HUES48 (cell line): ENCODE measurements around the gene CARM1.
"Not testable (repeated sequence)": the region's sequence is repeated elsewhere in the genome, so short reads cannot be mapped to it uniquely, and the experiment has no call there.

Experiments used
- H3K27ac ChIP-seq: one replicate; pipeline ENCODE4 v1.7.0; 2013; ENCODE audit warnings: low read depth, low read length, inconsistent platforms
- H3K27me3 ChIP-seq: 2 replicates; pipeline ENCODE4 v1.6.1; 2013; ENCODE audit warnings: mild to moderate bottlenecking, low read length; ENCODE audit not compliant: control insufficient read depth, insufficient read depth
- H3K36me3 ChIP-seq: 2 replicates; pipeline ENCODE4 v1.6.1; 2013; ENCODE audit warnings: low read length; ENCODE audit not compliant: control insufficient read depth, insufficient read depth
- H3K4me1 ChIP-seq: 2 replicates; pipeline ENCODE4 v1.6.1; 2013; ENCODE audit warnings: mild to moderate bottlenecking, low read length; ENCODE audit not compliant: control insufficient read depth, insufficient read depth
- H3K4me3 ChIP-seq: 2 replicates; pipeline ENCODE4 v1.5.1; 2013; ENCODE audit warnings: mild to moderate bottlenecking, low read depth, low read length
- H3K9ac ChIP-seq: 2 replicates; pipeline ENCODE4 v1.6.1; 2013; ENCODE audit warnings: mild to moderate bottlenecking, low read depth, low read length, moderate library complexity
- H3K9me3 ChIP-seq: 2 replicates; pipeline ENCODE4 v1.6.1; 2013; ENCODE audit warnings: low read length; ENCODE audit not compliant: control insufficient read depth, insufficient read depth

CARM1 gene

GRCh38 chr19:10850631-10851030, 20.7 kb upstream of the CARM1 start:
- H3K36me3 ChIP-seq: no peaks in the 10 kb centered on the region
- H3K4me1 ChIP-seq: no peaks in the 10 kb centered on the region
- no peaks in the 10 kb centered on the region for H3K9me3 ChIP-seq
- no peak overlapping the region for H3K27ac ChIP-seq
- H3K27me3 ChIP-seq: no peaks in the 10 kb centered on the region
- H3K9ac ChIP-seq: no peak overlapping the region
- no peak overlapping the region for H3K4me3 ChIP-seq

- no peak overlapping the region for H3K4me3 ChIP-seq
- no peaks in the 10 kb centered on the region for H3K27me3 ChIP-seq
- no peaks in the 10 kb centered on the region for H3K36me3 ChIP-seq
- H3K9me3 ChIP-seq: no peaks in the 10 kb centered on the region
- no peak overlapping the region for H3K9ac ChIP-seq
- H3K4me1 ChIP-seq: no peaks in the 10 kb centered on the region
- H3K27ac ChIP-seq: no peak overlapping the region
These were observed 19.1 kb upstream of the CARM1 start for GRCh38 chr19:10852098-10852800.

DNA sequence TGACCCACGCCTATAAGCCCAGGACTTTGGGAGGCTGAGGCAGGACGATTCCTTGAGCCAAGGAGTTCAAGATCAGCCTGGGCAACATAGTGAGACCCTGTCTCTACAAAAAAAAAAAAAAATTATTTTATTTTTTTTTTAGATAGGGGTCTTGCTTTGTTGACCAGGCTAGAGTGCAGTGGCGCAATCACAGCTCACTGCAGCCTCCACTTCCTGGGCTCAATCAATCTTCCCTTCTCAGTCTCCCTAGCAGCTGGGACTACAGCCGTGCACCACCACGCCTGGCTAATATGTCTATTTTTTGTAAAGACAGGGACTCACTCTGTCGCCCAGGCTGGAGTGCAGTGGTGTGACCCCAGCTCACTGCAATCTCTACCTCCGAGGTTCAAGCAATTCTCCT, 18.4 kb upstream of the CARM1 start:
- Histone ChIP-seq H3K27ac (no peak overlapping the region), H3K27me3 (no peaks in the 10 kb centered on the region), H3K9me3 (no peaks in the 10 kb centered on the region), H3K4me3 (no peak overlapping the region), H3K4me1 (no peaks in the 10 kb centered on the region), H3K36me3 (no peaks in the 10 kb centered on the region), H3K9ac (no peak overlapping the region)

GRCh38 chr19:10854350-10855089, 16.8 kb upstream of the CARM1 start:
- Histone ChIP-seq H3K27ac (no peak overlapping the region), H3K27me3 (no peaks in the 10 kb centered on the region), H3K4me1 (no peaks in the 10 kb centered on the region), H3K9me3 (no peaks in the 10 kb centered on the region), H3K4me3 (no peak overlapping the region), H3K36me3 (no peaks in the 10 kb centered on the region), H3K9ac (no peak overlapping the region)

GRCh38 chr19:10855879-10856522, 15.4 kb upstream of the CARM1 start:
- no peaks in the 10 kb centered on the region for H3K27me3 ChIP-seq
- no peaks in the 10 kb centered on the region for H3K4me1 ChIP-seq
- H3K4me3 ChIP-seq: no peak overlapping the region
- no peaks in the 10 kb centered on the region for H3K36me3 ChIP-seq
- H3K9ac ChIP-seq: no peak overlapping the region
- no peak overlapping the region for H3K27ac ChIP-seq
- H3K9me3 ChIP-seq: no peaks in the 10 kb centered on the region

- H3K4me1 ChIP-seq, H3K27ac ChIP-seq, H3K27me3 ChIP-seq, H3K9me3 ChIP-seq, H3K9ac ChIP-seq, H3K4me3 ChIP-seq, H3K36me3 ChIP-seq: not testable (repeated sequence)
These were observed 14.5 kb upstream of the CARM1 start for GRCh38 chr19:10856899-10857298.

- Histone ChIP-seq H3K4me3 (no peak overlapping the region), H3K27ac (no peak overlapping the region), H3K36me3 (no peaks in the 10 kb centered on the region), H3K9ac (no peak overlapping the region), H3K4me1 (no peaks in the 10 kb centered on the region), H3K9me3 (no peaks in the 10 kb centered on the region), H3K27me3 (no peaks in the 10 kb centered on the region)
These were observed 13.0 kb upstream of the CARM1 start for GRCh38 chr19:10858204-10858828.

DNA sequence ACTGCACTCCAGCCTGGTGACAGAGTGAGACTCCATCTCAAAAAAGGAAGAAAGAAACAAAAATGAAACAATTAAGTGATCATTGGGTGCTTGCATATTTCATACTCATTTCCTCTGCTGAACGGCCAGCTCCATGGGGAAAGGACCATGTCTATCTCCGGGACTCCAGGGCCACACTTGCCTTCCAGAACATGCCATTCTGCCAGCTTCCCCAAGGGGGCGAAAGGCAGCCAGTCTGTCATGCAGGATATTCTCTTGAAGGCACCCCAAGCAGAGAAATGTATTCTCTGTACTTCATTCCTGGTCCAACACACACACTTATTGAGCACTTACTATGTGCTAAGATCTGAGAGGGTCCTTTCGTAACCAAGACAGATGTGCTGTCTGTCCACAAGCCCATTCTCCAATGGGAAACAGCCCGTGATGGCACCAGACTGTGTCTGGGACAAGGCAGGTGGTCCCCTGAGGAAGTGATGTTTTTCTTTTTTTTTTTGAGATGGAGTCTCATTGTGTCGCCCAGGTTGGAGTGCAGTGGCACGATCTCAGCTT, 10.2 kb upstream of the CARM1 start:
- Histone ChIP-seq H3K36me3 (no peaks in the 10 kb centered on the region), H3K9me3 (no peaks in the 10 kb centered on the region), H3K4me1 (no peaks in the 10 kb centered on the region)

GRCh38 chr19:10862561-10863106, 8.7 kb upstream of the CARM1 start:
- Histone ChIP-seq H3K4me3 (no peak overlapping the region), H3K9me3 (no peaks in the 10 kb centered on the region), H3K4me1 (no peaks in the 10 kb centered on the region), H3K27me3 (no peaks in the 10 kb centered on the region), H3K36me3 (no peaks in the 10 kb centered on the region), H3K9ac (no peak overlapping the region), H3K27ac (no peak overlapping the region)

More for the DNA sequence above, 10.2 kb upstream of the CARM1 start:
- no peaks in the 10 kb centered on the region for H3K27me3 ChIP-seq
- H3K9ac ChIP-seq: no peak overlapping the region
- H3K4me3 ChIP-seq: no peak overlapping the region
- no peak overlapping the region for H3K27ac ChIP-seq

GRCh38 chr19:10863107-10863717, 8.1 kb upstream of the CARM1 start:
- no peak overlapping the region for H3K4me3 ChIP-seq
- H3K9ac ChIP-seq: no peak overlapping the region
- no peak overlapping the region for H3K27ac ChIP-seq
- no peaks in the 10 kb centered on the region for H3K27me3 ChIP-seq
- no peaks in the 10 kb centered on the region for H3K9me3 ChIP-seq
- no peaks in the 10 kb centered on the region for H3K4me1 ChIP-seq
- no peaks in the 10 kb centered on the region for H3K36me3 ChIP-seq
